Left forelimb (tissue), 1 donor: ENCODE measurements around the gene GOLGA5.
"Not testable (repeated sequence)": the region's sequence is repeated elsewhere in the genome, so short reads cannot be mapped to it uniquely, and the experiment has no call there.

Experiments
- DNase-seq: peaks from one replicate; pipeline ENCODE4 v3.0.0-alpha.2; 2018; ENCODE audit warnings: low spot score

The GOLGA5 gene

GRCh38 chr14:92793709-92794546 lies at the start of gene GOLGA5:
TSS of gene GOLGA5 (plus strand) at chr14:92794305. CDS start at chr14:92797438, 3,133 bp downstream.
- DNase-seq: peak; percentile 99

GRCh38 chr14:92747701-92748258 lies 46.3 kb upstream of the GOLGA5 start:
- DNase-seq: no peak

GRCh38 chr14:92748259-92749016 lies 45.7 kb upstream of the GOLGA5 start, which contains the start of gene LGMN:
TSS of gene LGMN (minus strand) at chr14:92748627. CDS start at chr14:92732786, 15,841 bp downstream.
- peak; percentile 91 for DNase-seq

GRCh38 chr14:92750222-92750728 lies 43.8 kb upstream of the GOLGA5 start:
- DNase-seq: not testable (repeated sequence)

- DNase-seq: no peak
These were observed 43.1 kb upstream of the GOLGA5 start for GRCh38 chr14:92750994-92751400.

GRCh38 chr14:92751819-92752218 lies 42.3 kb upstream of the GOLGA5 start:
- no peak for DNase-seq

- no peak for DNase-seq
These were observed 40.9 kb upstream of the GOLGA5 start for GRCh38 chr14:92753250-92753649.

GRCh38 chr14:92754966-92755365 lies 39.1 kb upstream of the GOLGA5 start:
- DNase-seq: no peak

GRCh38 chr14:92755495-92755894 lies 38.6 kb upstream of the GOLGA5 start:
- no peak for DNase-seq

GRCh38 chr14:92756446-92756845 lies 37.7 kb upstream of the GOLGA5 start:
- no peak for DNase-seq

GRCh38 chr14:92759300-92759678 lies 34.8 kb upstream of the GOLGA5 start:
- DNase-seq: no peak

GRCh38 chr14:92759679-92760523 lies 34.2 kb upstream of the GOLGA5 start:
- DNase-seq: no peak

GRCh38 chr14:92760524-92760805 lies 33.6 kb upstream of the GOLGA5 start:
- no peak for DNase-seq

GRCh38 chr14:92763666-92764631 lies 30.2 kb upstream of the GOLGA5 start:
- not testable (repeated sequence) for DNase-seq

GRCh38 chr14:92768236-92768635 lies 25.9 kb upstream of the GOLGA5 start:
- not testable (repeated sequence) for DNase-seq

- no peak for DNase-seq
These were observed 25.3 kb upstream of the GOLGA5 start for GRCh38 chr14:92768795-92769194.

GRCh38 chr14:92770484-92770883 lies 23.6 kb upstream of the GOLGA5 start:
- no peak for DNase-seq

GRCh38 chr14:92774572-92774971 lies 19.5 kb upstream of the GOLGA5 start:
- DNase-seq: no peak

- not testable (repeated sequence) for DNase-seq
These were observed 18.8 kb upstream of the GOLGA5 start for GRCh38 chr14:92775292-92775691.

GRCh38 chr14:92778868-92779565 lies 15.1 kb upstream of the GOLGA5 start:
- DNase-seq: not testable (repeated sequence)
